ENCODE data around the gene GJA1.

The GJA1 gene

GRCh38 chr6:121463087-121463486 lies 27.6 kb downstream of the GJA1 start:
- TF ChIP-seq, protein P1, sequence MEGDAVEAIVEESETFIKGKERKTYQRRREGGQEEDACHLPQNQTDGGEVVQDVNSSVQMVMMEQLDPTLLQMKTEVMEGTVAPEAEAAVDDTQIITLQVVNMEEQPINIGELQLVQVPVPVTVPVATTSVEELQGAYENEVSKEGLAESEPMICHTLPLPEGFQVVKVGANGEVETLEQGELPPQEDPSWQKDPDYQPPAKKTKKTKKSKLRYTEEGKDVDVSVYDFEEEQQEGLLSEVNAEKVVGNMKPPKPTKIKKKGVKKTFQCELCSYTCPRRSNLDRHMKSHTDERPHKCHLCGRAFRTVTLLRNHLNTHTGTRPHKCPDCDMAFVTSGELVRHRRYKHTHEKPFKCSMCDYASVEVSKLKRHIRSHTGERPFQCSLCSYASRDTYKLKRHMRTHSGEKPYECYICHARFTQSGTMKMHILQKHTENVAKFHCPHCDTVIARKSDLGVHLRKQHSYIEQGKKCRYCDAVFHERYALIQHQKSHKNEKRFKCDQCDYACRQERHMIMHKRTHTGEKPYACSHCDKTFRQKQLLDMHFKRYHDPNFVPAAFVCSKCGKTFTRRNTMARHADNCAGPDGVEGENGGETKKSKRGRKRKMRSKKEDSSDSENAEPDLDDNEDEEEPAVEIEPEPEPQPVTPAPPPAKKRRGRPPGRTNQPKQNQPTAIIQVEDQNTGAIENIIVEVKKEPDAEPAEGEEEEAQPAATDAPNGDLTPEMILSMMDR (IDR thresholded peaks at IDR 0.05), result no peak

DNA sequence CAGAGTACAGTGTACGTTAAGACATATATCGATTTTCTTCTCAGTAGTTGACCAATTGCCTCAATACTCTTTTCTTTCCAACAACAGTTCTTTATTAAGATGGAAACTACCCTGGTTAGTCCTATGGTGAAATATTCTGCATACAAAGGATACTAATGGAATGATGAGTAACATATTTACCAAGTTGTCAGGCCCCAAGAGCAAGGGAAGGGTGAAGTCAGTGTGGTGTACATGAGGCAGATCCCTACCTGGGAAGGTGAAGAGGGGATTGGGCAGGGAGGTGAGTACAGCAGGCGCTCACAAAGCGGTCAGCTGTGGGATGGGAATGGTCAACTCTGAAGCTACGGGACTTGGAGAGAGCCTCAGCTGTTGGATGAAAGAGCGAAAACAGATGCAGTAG lies 29.7 kb downstream of the GJA1 start:
- TF ChIP-seq, protein P1 (IDR thresholded peaks at IDR 0.05), result no peak

DNA sequence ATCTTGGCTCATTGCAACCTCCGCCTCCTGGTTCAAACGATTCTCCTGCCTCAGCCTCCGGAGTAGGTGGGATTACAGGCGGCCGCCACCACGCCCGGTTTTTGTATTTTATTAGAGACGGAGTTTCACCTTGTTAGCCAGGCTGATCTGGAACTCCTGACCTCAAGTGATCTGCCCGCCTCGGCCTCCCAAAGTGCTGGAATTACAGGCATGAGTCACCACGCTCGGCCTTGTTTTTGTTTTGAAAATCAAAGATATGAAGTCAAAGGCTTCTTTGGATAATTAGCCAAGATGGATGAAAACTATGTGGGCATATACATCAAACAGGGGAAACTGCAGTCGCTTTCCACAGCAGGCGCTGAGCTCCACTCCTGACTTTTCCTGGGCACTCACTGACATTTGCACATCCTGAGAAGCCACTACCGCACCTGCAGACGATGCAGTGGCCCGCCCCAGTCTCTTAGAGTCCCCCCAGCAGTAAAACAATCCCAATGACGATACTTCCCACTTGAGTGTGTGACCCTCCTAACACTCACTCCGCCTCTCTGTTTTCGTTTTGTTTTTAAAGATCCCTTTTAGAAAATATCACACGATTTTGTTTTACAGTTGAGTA lies 44.1 kb downstream of the GJA1 start:
- TF ChIP-seq, protein P1 (IDR thresholded peaks at IDR 0.05), result no peak

DNA sequence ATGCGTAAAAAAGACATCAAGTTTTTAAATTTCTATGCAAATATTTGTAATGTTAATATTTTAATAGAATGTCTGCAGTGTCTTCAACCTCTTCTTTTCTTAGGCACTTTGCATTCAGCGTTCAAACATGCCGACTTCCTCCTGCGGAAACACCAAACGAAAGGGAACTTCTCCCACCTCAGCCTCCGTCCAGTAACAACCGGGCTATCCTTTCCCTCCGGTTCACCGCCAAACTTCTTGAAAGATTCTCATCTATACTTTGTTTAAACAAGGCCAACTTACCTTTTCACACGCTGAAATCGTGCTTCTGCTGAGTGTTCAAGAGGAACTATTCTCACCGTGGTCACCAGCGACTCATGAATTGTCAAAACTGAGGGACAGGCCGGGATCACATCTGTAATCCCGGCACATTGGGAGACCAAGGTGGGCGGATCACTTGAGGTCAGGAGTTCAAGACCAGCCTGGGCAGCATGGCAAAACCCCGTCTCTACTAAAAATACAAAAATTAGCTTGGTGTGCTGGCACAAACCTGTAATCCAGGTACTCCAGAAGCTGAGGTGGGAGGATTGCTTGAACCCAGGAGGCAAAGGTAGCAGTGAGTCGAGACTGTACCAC lies 44.8 kb downstream of the GJA1 start:
- TF ChIP-seq, protein P1 (IDR thresholded peaks at IDR 0.05), result no peak

DNA sequence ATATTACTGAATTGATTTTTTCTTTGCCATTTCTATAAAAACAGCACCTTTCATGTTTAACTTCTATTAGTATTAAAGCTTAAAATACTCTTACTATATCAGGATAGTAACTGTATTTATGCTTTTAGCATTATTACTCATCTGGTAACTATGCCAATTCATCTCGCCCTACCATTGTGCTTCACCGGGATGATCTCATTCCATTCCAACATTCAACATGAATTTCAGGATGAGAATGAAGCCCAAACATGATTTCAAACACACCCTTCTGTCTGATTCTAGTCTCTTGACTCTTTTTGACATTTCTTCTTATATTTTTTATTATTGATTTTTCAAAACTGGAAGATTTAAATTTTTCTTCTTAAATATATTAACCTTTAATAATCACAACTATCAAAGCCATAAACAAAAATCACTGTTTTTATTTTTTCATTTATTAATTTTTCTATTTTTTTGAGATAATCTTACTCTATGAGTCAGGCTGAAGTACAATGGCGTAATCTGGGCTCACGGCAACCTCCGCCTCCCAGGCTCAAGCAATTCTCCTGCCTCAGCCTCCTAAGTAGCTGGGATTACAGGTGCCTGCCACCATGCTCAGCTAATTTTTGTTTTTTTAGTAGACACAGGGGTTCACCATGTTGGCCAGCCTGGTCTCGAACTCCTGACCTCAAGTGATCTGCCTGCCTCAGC lies 46.7 kb downstream of the GJA1 start:
- TF ChIP-seq, protein P1 (IDR thresholded peaks at IDR 0.05), result no peak

DNA sequence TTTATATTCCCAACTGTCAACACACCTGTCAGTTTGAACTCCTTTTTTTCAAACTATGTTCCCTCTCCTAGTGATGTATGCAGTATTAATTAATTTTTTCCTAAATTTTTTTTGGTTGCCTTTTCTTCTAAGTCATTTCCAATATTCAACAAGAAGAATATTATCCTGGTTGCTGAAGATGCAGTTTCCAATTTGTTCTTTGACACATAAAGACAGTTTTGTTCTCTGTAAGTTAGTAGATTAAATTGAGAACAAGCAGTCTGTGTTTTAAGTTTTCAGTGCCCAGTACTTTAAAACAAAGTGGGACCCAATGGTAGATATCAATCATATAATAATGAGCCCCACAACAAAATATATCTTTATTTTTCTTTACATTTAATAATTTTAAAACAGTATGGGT lies 47.3 kb downstream of the GJA1 start:
- TF ChIP-seq, protein P1 (IDR thresholded peaks at IDR 0.05), result no peak

- TF ChIP-seq, protein P1 (IDR thresholded peaks at IDR 0.05), result no peak
These were observed 49.9 kb downstream of the GJA1 start for GRCh38 chr6:121485359-121485811.

Data from LNCAP (cell line).